IMR-90 (cell line): ENCODE data around the gene RAI1. TPM values are rescaled to one million over a fixed set of nuclear protein-coding genes. Genes with fewer than 3 reads are reported as not detected.

Source experiments
- BHLHE40 ChIP-seq: fragments of 150-350 bp; IDR thresholded peaks from 2 replicates; pipeline ENCODE4 v1.6.1; 2016; ENCODE audit warnings: mild to moderate bottlenecking, low read depth, low read length
- SMC3 ChIP-seq: fragments of 150-350 bp; IDR thresholded peaks from 2 replicates; pipeline ENCODE4 v1.6.1; 2016; ENCODE audit warnings: low read depth, mild to moderate bottlenecking, antibody characterized with exemption, low read length, moderate library complexity
- polyA plus RNA-seq, 3 experiments: library from polyadenylated mRNA; depleted of rRNA; stranded (reverse); fragments of >200 nt; gene quantifications; 2 replicates each; pipeline ENCODE4 v1.2.3, GENCODE V29; 2012; ENCODE audit warnings: low replicate concordance in 1 of 3
- total RNA-seq: library from RNA; depleted of rRNA; stranded (reverse); fragments of >200 nt; gene quantifications from 2 replicates; pipeline ENCODE4 v1.2.3, GENCODE V29; 2012
- TF ChIP-seq, protein P1 (sequence below): fragments of 150-350 bp; IDR thresholded peaks from 2 replicates; pipeline ENCODE4 v1.6.1; 2017; ENCODE audit warnings: mild to moderate bottlenecking, antibody characterized with exemption, low read length, low read depth

RAI1 gene
- total and polyA plus RNA-seq, 2 of the 4 experiments (the other 2 are of a cell fraction): 1.8 to 10.5 TPM

DNA sequence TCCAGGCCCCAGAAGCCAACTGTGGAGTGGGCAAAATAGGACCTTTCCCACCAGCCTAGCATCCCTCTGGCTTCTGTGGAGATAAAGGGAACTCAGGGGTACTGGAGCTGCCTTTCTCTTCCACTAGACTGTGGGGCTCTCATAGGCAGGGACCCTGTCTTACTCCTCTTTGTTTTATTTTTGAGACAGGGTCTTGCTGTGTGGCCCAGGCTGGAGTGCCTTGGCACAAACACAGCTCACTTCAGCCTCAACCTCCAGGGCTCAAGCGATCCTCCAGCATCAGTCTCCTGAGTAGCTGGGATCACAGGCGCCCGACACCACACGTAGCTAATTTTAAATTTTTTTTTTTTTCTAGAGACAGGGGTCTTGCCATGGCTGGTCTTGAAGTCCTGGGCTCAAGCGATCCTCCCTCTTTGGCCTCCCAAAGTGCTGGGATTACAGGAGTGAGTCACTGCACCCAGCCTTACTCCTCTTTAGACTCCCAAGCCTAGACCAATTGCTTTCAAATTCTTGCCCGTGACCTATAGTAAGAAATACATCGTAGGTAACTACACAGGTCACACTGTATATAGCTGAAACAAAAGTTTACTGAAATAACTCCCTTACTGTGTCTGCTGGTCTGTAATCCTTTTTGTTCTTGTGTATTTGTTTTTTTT, 2.6 kb downstream of the RAI1 start (continued):
- TF ChIP-seq, protein P1, sequence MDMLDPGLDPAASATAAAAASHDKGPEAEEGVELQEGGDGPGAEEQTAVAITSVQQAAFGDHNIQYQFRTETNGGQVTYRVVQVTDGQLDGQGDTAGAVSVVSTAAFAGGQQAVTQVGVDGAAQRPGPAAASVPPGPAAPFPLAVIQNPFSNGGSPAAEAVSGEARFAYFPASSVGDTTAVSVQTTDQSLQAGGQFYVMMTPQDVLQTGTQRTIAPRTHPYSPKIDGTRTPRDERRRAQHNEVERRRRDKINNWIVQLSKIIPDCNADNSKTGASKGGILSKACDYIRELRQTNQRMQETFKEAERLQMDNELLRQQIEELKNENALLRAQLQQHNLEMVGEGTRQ: no peak
- TF ChIP-seq SMC3: no peak
- TF ChIP-seq BHLHE40: no peak
